NT2/D1 (cell line): ENCODE measurements around the gene ERBB2.

ENCODE experiments used
- SUZ12 ChIP-seq: IDR thresholded peaks from 2 replicates; pipeline ENCODE4 v1.6.1; 2011; ENCODE audit not compliant: insufficient read length, insufficient read depth; ENCODE audit errors: extremely low read depth
- ZNF274 ChIP-seq: IDR thresholded peaks from 2 replicates; pipeline ENCODE4 v1.6.1; 2011; ENCODE audit warnings: mild to moderate bottlenecking, low read depth, low read length

GRCh38 chr17:39659279-39660010 lies 40.4 kb upstream of the ERBB2 start:
- TF ChIP-seq SUZ12, result no peak
- no peak for TF ChIP-seq ZNF274
